Tibial nerve (tissue), 3 donors: ENCODE data around the gene C2CD5.

Experiments
- CTCF ChIP-seq, 5 experiments: fragments of 200-600 bp in 3 of 5; fragments of 450-650 bp in 2 of 5; sonication (generic) in 3 of 5; IDR thresholded peaks; one replicate each; pipeline ENCODE4 v1.5.1; 2016 to 2019; ENCODE audit warnings: antibody characterized with exemption in 5 of 5, mild to moderate bottlenecking in 3 of 5, moderate library complexity in 2 of 5
- POLR2A ChIP-seq, 2 donors: fragments of 450-650 bp; IDR thresholded peaks; one replicate each; pipeline ENCODE4 v1.6.1; 2017; ENCODE audit warnings: antibody characterized with exemption in 2 of 2, mild to moderate bottlenecking in 2 of 2, moderate library complexity in 2 of 2

- no peak for TF ChIP-seq POLR2A (IDR thresholded peaks at IDR 0.05)
- TF ChIP-seq CTCF (IDR thresholded peaks at IDR 0.05): no peak
These were observed 44.9 kb downstream of the C2CD5 start for GRCh38 chr12:22499445-22499844.
